H1 (cell line): ENCODE results near the gene FTL. TPM values are rescaled to one million over a fixed set of nuclear protein-coding genes. Genes with fewer than 3 reads are reported as not detected.

Experiments used
- CTCF ChIA-PET: fragments of 300-600 bp; sonication (Branson Sonifier 250); formaldehyde crosslinking; loops from one replicate; lab custom pipeline; 2021; ENCODE audit not compliant: partially characterized antibody; lab: Charles Lee
- POLR2A ChIA-PET: fragments of 300-600 bp; sonication (Branson Sonifier 250); formaldehyde crosslinking; loops from one replicate; lab custom pipeline; 2021; ENCODE audit warnings: inconsistent platforms; ENCODE audit not compliant: partially characterized antibody; lab: Charles Lee
- DNase-seq, 2 experiments: peaks; one replicate each; pipeline versions ENCODE4 v3.0.0 to v3.0.0-alpha.2; 2010 to 2022; ENCODE audit warnings: low spot score in 2 of 2, low read depth in 1 of 2, mixed read lengths in 1 of 2
- FAIRE-seq: peaks from 2 replicates; lab custom pipeline; 2011; peaks lifted over from hg19 to GRCh38; lab: Jason Lieb, UNC
- H2AFZ ChIP-seq: 2 replicates; pipeline ENCODE4 v1.8.1; 2012; ENCODE audit warnings: low read length, inconsistent platforms
- H2AK5ac ChIP-seq: 2 replicates; pipeline ENCODE4 v1.6.1; 2013; ENCODE audit warnings: low read depth, low read length
- H2BK120ac ChIP-seq: replicated peaks from 2 replicates; pipeline ENCODE3; 2013; ENCODE audit warnings: low read depth, low read length, inconsistent platforms
- H2BK12ac ChIP-seq: 2 replicates; pipeline ENCODE4 v1.6.1; 2013; ENCODE audit warnings: low read depth, low read length
- H2BK15ac ChIP-seq: 2 replicates; pipeline ENCODE4 v1.6.1; 2013; ENCODE audit warnings: low read length
- H2BK20ac ChIP-seq: 2 replicates; pipeline ENCODE4 v1.6.1; 2013; ENCODE audit warnings: low read length
- H2BK5ac ChIP-seq: 2 replicates; pipeline ENCODE4 v1.6.1; 2013; ENCODE audit warnings: low read depth, low read length
- H3K14ac ChIP-seq: 2 replicates; pipeline ENCODE4 v1.6.1; 2013; ENCODE audit warnings: inconsistent platforms; ENCODE audit not compliant: insufficient read length
- H3K18ac ChIP-seq: 2 replicates; pipeline ENCODE4 v1.6.1; 2013; ENCODE audit warnings: low read length; ENCODE audit errors: extremely low read depth
- H3K23ac ChIP-seq: 2 replicates; pipeline ENCODE4 v1.6.1; 2013; ENCODE audit warnings: inconsistent platforms; ENCODE audit not compliant: insufficient read length
- H3K23me2 ChIP-seq: 2 replicates; pipeline ENCODE4 v1.6.1; 2013; ENCODE audit warnings: low read depth, low read length
- H3K27ac ChIP-seq: 2 replicates; pipeline ENCODE4 v1.6.1; 2011; ENCODE audit warnings: low read depth, low read length, inconsistent platforms
- H3K27me3 ChIP-seq, 4 experiments: replicated peaks in 1 of 4; 1 replicate in 1 of 4; 2 replicates in 3 of 4; pipeline versions ENCODE4 v1.6.1 to v1.8.1; 2011 to 2013; ENCODE audit warnings: low read length in 3 of 4, mild to moderate bottlenecking in 3 of 4, inconsistent platforms in 2 of 4, mixed read lengths in 2 of 4, moderate library complexity in 1 of 4; ENCODE audit not compliant: control insufficient read depth in 3 of 4, insufficient read depth in 3 of 4; ENCODE audit errors: extremely low read depth in 1 of 4
- H3K36me3 ChIP-seq, 4 experiments: 2 replicates each; pipeline versions ENCODE4 v1.6.1 to v1.8.1; 2011 to 2013; ENCODE audit warnings: mild to moderate bottlenecking in 4 of 4, low read length in 3 of 4, moderate library complexity in 2 of 4, control low read depth in 1 of 4, inconsistent platforms in 1 of 4; ENCODE audit not compliant: insufficient read depth in 4 of 4, control insufficient read depth in 2 of 4
- H3K4ac ChIP-seq: replicated peaks from 2 replicates; pipeline ENCODE3; 2013; ENCODE audit warnings: low read length, low read depth, mixed read lengths, inconsistent platforms; ENCODE audit not compliant: insufficient read length
- H3K4me1 ChIP-seq, 4 experiments: replicated peaks in 1 of 4; 1 replicate in 1 of 4; 2 replicates in 3 of 4; pipeline versions ENCODE4 v1.6.1 to v1.8.1; 2011 to 2013; ENCODE audit warnings: low read length in 3 of 4, inconsistent platforms in 2 of 4, mixed read lengths in 1 of 4; ENCODE audit not compliant: insufficient read depth in 4 of 4, control insufficient read depth in 3 of 4
- H3K4me2 ChIP-seq, 2 experiments: 2 replicates each; pipeline versions ENCODE4 v1.6.1 to v1.8.1; 2011 to 2013; ENCODE audit warnings: low read depth in 2 of 2, low read length in 2 of 2, control low read depth in 1 of 2, inconsistent platforms in 1 of 2, mild to moderate bottlenecking in 1 of 2; ENCODE audit not compliant: insufficient read depth in 1 of 2
- H3K4me3 ChIP-seq, 4 experiments: fragments of 200-600, 300-600 bp in 1 of 4; sonication (generic), shearing (Covaris generic), sonication (Bioruptor Twin) in 1 of 4; 2 replicates each; pipeline versions ENCODE4 v1.5.1 to v1.8.1; 2011 to 2016; ENCODE audit warnings: low read length in 4 of 4, low read depth in 3 of 4, control low read depth in 2 of 4, inconsistent platforms in 2 of 4, mild to moderate bottlenecking in 2 of 4, mixed read lengths in 1 of 4, moderate library complexity in 1 of 4; ENCODE audit not compliant: insufficient read depth in 2 of 4; ENCODE audit errors: extremely low read depth in 1 of 4
- H3K56ac ChIP-seq: replicated peaks from 2 replicates; pipeline ENCODE3; 2013; ENCODE audit warnings: low read depth, mild to moderate bottlenecking, mixed read lengths, low read length, inconsistent platforms; ENCODE audit not compliant: insufficient read length
- H3K79me1 ChIP-seq: 2 replicates; pipeline ENCODE4 v1.6.1; 2013; ENCODE audit warnings: low read depth, low read length, control low read depth
- H3K79me2 ChIP-seq, 2 experiments: 2 replicates each; pipeline versions ENCODE4 v1.6.1 to v1.8.1; 2012 to 2013; ENCODE audit warnings: low read length in 2 of 2, mild to moderate bottlenecking in 2 of 2, inconsistent platforms in 1 of 2; ENCODE audit not compliant: insufficient read depth in 2 of 2, control insufficient read depth in 1 of 2
- H3K9ac ChIP-seq, 4 experiments: replicated peaks in 1 of 4; 1 replicate in 1 of 4; 2 replicates in 3 of 4; pipeline versions ENCODE4 v1.6.1 to v1.8.1; 2011 to 2013; ENCODE audit warnings: low read depth in 3 of 4, low read length in 3 of 4, control low read depth in 2 of 4, mild to moderate bottlenecking in 2 of 4, moderate library complexity in 2 of 4, inconsistent platforms in 1 of 4; ENCODE audit errors: extremely low read depth in 1 of 4
- H3K9me3 ChIP-seq, 2 experiments: 2 replicates each; pipeline versions ENCODE4 v1.6.1 to v1.8.1; 2012 to 2013; ENCODE audit warnings: mild to moderate bottlenecking in 2 of 2, moderate library complexity in 2 of 2, control low read depth in 1 of 2, inconsistent platforms in 1 of 2, low read depth in 1 of 2, low read length in 1 of 2, mixed read lengths in 1 of 2; ENCODE audit not compliant: insufficient read depth in 2 of 2
- H4K20me1 ChIP-seq, 2 experiments: replicated peaks in 1 of 2; 2 replicates each; pipeline versions ENCODE3 to v1.8.1; 2011 to 2013; ENCODE audit warnings: inconsistent platforms in 2 of 2, low read length in 2 of 2, mild to moderate bottlenecking in 1 of 2; ENCODE audit not compliant: insufficient read depth in 2 of 2, control insufficient read depth in 1 of 2
- H4K5ac ChIP-seq: 2 replicates; pipeline ENCODE4 v1.6.1; 2013; ENCODE audit warnings: low read length, low read depth, mixed read lengths, inconsistent platforms; ENCODE audit not compliant: insufficient read length
- H4K8ac ChIP-seq: 2 replicates; pipeline ENCODE4 v1.8.0; 2013; ENCODE audit warnings: mild to moderate bottlenecking, moderate library complexity, low read length, inconsistent platforms; ENCODE audit not compliant: insufficient read depth; ENCODE audit errors: extremely low read depth
- H4K91ac ChIP-seq: replicated peaks from 2 replicates; pipeline ENCODE3; 2013; ENCODE audit warnings: low read length, mixed read lengths, inconsistent platforms; ENCODE audit not compliant: insufficient read length
- BRCA1 ChIP-seq: IDR thresholded peaks from 2 replicates; pipeline ENCODE4 v1.6.1; 2012; ENCODE audit warnings: low read depth, low read length, improper control_type of control experiment
- CBX8 ChIP-seq: fragments of 300-800, 300-1000 bp; sonication (generic); IDR thresholded peaks from 2 replicates; pipeline ENCODE4 v1.7.1; 2016; ENCODE audit warnings: low read depth, low read length, borderline replicate concordance
- CEBPB ChIP-seq: IDR thresholded peaks from 2 replicates; pipeline ENCODE4 v1.6.1; 2012; ENCODE audit warnings: low read depth, low read length
- CTBP2 ChIP-seq: IDR thresholded peaks from 2 replicates; pipeline ENCODE4 v1.7.0; 2011; ENCODE audit warnings: borderline replicate concordance, mild to moderate bottlenecking, moderate library complexity, mixed read lengths, low read length; ENCODE audit not compliant: insufficient read depth, insufficient read length
- GABPA ChIP-seq: IDR thresholded peaks from 2 replicates; pipeline ENCODE4 v1.6.1; 2011; ENCODE audit warnings: mild to moderate bottlenecking, low read length, moderate library complexity, borderline replicate concordance; ENCODE audit not compliant: insufficient read depth
- POLR2A ChIP-seq, 2 experiments: IDR thresholded peaks; 1 replicate in 1 of 2; 2 replicates in 1 of 2; pipeline ENCODE4 v1.6.1; 2011; ENCODE audit warnings: low read depth in 2 of 2, low read length in 2 of 2, mild to moderate bottlenecking in 2 of 2; ENCODE audit errors: control extremely low read depth in 1 of 2
- SP2 ChIP-seq: IDR thresholded peaks from 2 replicates; pipeline ENCODE4 v1.6.1; 2012; ENCODE audit warnings: mild to moderate bottlenecking, low read length, inconsistent platforms
- TAF1 ChIP-seq: IDR thresholded peaks from 2 replicates; pipeline ENCODE4 v1.6.1; 2011; ENCODE audit warnings: mild to moderate bottlenecking, low read depth, low read length
- TAF7 ChIP-seq: optimal IDR thresholded peaks from 2 replicates; pipeline ENCODE3; 2011; ENCODE audit warnings: low read depth, mild to moderate bottlenecking, inconsistent platforms, low read length, moderate library complexity, borderline replicate concordance
- TCF12 ChIP-seq: IDR thresholded peaks from 2 replicates; pipeline ENCODE4 v1.6.1; 2011; ENCODE audit warnings: low read depth, mild to moderate bottlenecking, low read length
- WGBS, 2 experiments: shearing (Covaris generic) in 1 of 2; methylation state at CpG; one replicate each; pipeline versions ENCODE4 v1.1.6 to v1.1.7; 2013 to 2015; ENCODE audit warnings: low lambda C conversion rate in 2 of 2, mixed read lengths in 2 of 2, inconsistent platforms in 1 of 2, low coverage in 1 of 2, missing lambda C conversion rate in 1 of 2; ENCODE audit not compliant: insufficient replicate concordance in 2 of 2, insufficient coverage in 1 of 2, insufficient read length in 1 of 2; ENCODE audit errors: extremely low coverage in 1 of 2, missing lambda C conversion rate in 1 of 2; 5-methylcytosine and 5-hydroxymethylcytosine counted together
- polyA plus RNA-seq, 7 experiments: library from polyadenylated mRNA; depleted of rRNA in 3 of 7; stranded (reverse) in 5 of 7; unstranded in 2 of 7; fragments of >200 nt in 5 of 7; fragments of 200-250 nt in 2 of 7; gene quantifications; 1 replicate in 5 of 7; 2 replicates in 1 of 7; 4 replicates in 1 of 7; pipeline versions ENCODE4 v1.2.1 to v1.2.3, GENCODE V29; 2011 to 2013; ENCODE audit warnings: missing spikeins in 2 of 7, mixed read lengths in 2 of 7
- total RNA-seq: library from RNA; stranded (reverse); fragmentation: NEBNext Ultra II Directional; extraction: Animal tissue kit (Norgen Biotek cat#: 25700); gene quantifications from 2 replicates; pipeline ENCODE4 v1.2.1, GENCODE V29; 2021
- TF ChIP-seq, protein P1 (sequence below), 3 experiments: IDR thresholded peaks; 1 replicate in 2 of 3; 2 replicates in 1 of 3; pipeline versions ENCODE4 v1.5.1 to v1.6.1; 2011; ENCODE audit warnings: low read length in 3 of 3, mild to moderate bottlenecking in 3 of 3, inconsistent platforms in 2 of 3, low read depth in 1 of 3, moderate library complexity in 1 of 3; ENCODE audit not compliant: insufficient read depth in 1 of 3; ENCODE audit errors: control extremely low read depth in 1 of 3

The FTL gene
- total and polyA plus RNA-seq, 2 of the 8 experiments (the other 6 are each of a cell fraction or from before 2014, with no cell fraction given) = 1,751 to 2,427 TPM

DNA sequence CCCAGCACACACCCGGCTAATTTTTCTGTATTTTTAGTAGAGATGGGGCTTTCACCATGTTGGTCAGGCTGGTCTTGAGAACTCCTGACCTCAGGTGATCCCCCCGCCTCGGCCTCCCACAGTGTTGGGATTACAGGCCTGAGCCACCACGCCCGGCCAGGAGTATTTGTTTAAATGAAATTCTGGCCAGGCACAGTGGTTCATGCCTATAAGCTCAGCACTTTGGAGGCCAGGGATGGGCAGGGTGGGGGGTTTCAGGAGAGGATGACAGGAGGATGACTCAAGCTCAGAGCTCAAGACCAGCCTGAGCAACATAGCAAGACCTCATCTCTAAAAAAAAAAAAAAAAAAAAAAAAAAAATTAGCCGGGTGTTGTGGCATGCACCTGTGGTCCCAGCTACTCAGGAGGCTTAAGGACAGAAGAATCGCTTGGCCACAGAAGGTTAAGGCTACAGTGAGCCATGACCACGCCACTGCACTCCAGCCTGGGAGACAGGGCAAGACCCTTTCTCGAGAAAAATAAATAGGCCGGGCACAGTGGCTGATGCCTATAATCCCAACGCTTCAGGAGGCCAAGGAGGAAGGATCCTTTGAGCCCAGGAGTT lies 39.8 kb upstream of the FTL start:
- H3K79me1 ChIP-seq = no peaks in the 10 kb centered on the region
- no peak overlapping the region for H2BK12ac ChIP-seq
- H4K8ac ChIP-seq = no peak overlapping the region
- no peak overlapping the region for H3K9ac ChIP-seq
- H2BK5ac ChIP-seq = no peak overlapping the region
- 81% methylated on average over 10 of the region's 11 CpGs; no CpG with 5 or more reads in 1 of the 2 experiments for WGBS, 2 experiments
- no peak overlapping the region for H2AFZ ChIP-seq
- no peaks in the 10 kb centered on the region for H3K9me3 ChIP-seq
- H2BK15ac ChIP-seq = no peak overlapping the region
- no peaks in the 10 kb centered on the region; the same call in 1 of the 2 replicates for H3K23me2 ChIP-seq
- H2AK5ac ChIP-seq = no peak overlapping the region
- H3K4ac ChIP-seq = no peak overlapping the region
- H3K27me3 ChIP-seq = no peaks in the 10 kb centered on the region
- peaks cover 0 to 2% of the 10 kb centered on the region in 2 experiments for H4K20me1 ChIP-seq
- no peaks in the 10 kb centered on the region for H3K79me2 ChIP-seq
- no peak overlapping the region for H3K14ac ChIP-seq
- no peak overlapping the region for H3K56ac ChIP-seq
- H2BK120ac ChIP-seq = no peak overlapping the region
- H4K91ac ChIP-seq = no peak overlapping the region
- H3K4me3 ChIP-seq = no peak overlapping the region
- H3K27ac ChIP-seq = no peak overlapping the region
- no peak overlapping the region for H3K18ac ChIP-seq
- H4K5ac ChIP-seq = no peak overlapping the region
- no peak overlapping the region for H3K23ac ChIP-seq
- no peaks in the 10 kb centered on the region for H3K4me1 ChIP-seq
- POLR2A ChIA-PET = interaction anchor here (0.5 to 6.7 kb wide), 9 partner anchors 10 to 137 kb away, joined by 3 to 29 read pairs (median 5); partner anchors contain the start of genes FTL, GYS1 and RUVBL2
- H2BK20ac ChIP-seq = no peak overlapping the region
- CTCF ChIA-PET = interaction anchor here (0.8 to 1.8 kb wide), 7 partner anchors 10 to 137 kb away, joined by 3 to 7 read pairs (median 3); no protein-coding TSS in a partner anchor
- peaks cover 0 to 21% (median 8%) of the 10 kb centered on the region in 4 experiments; a peak in 6 of 8 replicates for H3K36me3 ChIP-seq
- DNase-seq = no peak
- H3K4me2 ChIP-seq = no peak overlapping the region
- no peak for FAIRE-seq
- TF ChIP-seq BRCA1 (no peak), SP2 (no peak), GABPA (no peak), CEBPB (no peak), TAF7 (no peak), POLR2A (IDR thresholded peaks at IDR 0.05; ENCODE audit: control extremely low read depth in 1 of 2, low read depth in 2 of 2, low read length in 2 of 2) (no peak), CBX8 (no peak), TAF1 (no peak), CTBP2 (no peak), TCF12 (no peak)
- TF ChIP-seq, protein P1, sequence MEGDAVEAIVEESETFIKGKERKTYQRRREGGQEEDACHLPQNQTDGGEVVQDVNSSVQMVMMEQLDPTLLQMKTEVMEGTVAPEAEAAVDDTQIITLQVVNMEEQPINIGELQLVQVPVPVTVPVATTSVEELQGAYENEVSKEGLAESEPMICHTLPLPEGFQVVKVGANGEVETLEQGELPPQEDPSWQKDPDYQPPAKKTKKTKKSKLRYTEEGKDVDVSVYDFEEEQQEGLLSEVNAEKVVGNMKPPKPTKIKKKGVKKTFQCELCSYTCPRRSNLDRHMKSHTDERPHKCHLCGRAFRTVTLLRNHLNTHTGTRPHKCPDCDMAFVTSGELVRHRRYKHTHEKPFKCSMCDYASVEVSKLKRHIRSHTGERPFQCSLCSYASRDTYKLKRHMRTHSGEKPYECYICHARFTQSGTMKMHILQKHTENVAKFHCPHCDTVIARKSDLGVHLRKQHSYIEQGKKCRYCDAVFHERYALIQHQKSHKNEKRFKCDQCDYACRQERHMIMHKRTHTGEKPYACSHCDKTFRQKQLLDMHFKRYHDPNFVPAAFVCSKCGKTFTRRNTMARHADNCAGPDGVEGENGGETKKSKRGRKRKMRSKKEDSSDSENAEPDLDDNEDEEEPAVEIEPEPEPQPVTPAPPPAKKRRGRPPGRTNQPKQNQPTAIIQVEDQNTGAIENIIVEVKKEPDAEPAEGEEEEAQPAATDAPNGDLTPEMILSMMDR (IDR thresholded peaks at IDR 0.05; ENCODE audit: control extremely low read depth in 1 of 3, insufficient read depth in 1 of 3, low read depth in 1 of 3, low read length in 3 of 3) = no peak
